ENCODE measurements around the gene KATNA1.

Gene KATNA1

GRCh38 chr6:149627672-149628071 is 20.8 kb downstream of the KATNA1 start:
- DNase-seq (ENCODE audit: low read depth, low spot score), result no peak
- no peak overlapping the region for H3K4me3 ChIP-seq (ENCODE audit: low read length)

GRCh38 chr6:149615805-149616204 is 32.7 kb downstream of the KATNA1 start:
- no peak for DNase-seq (ENCODE audit: low read depth, low spot score)
- no peak overlapping the region for H3K4me3 ChIP-seq (ENCODE audit: low read length)

DNA sequence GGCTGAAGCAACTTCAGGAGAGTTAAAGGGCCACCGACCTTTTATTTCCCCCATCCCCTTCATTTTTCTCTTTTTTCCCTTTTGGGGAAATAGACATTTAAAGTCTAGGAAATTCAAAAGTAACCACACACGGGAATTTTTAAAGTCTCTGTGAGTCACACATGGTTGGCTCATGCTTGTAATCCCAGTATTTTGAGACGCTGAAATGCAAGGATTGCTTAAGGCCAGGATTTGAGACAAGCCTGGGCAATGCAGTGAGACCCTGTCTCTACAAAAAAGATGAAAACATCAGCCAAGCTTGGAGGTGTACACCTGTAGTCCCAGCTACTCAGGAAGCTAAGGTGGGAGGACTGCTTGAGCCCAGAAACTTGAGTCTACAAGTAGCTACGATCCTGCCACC is 34.2 kb downstream of the KATNA1 start:
- no peak overlapping the region for H3K4me3 ChIP-seq (ENCODE audit: low read length)
- DNase-seq (ENCODE audit: low read depth, low spot score), result no peak

DNA sequence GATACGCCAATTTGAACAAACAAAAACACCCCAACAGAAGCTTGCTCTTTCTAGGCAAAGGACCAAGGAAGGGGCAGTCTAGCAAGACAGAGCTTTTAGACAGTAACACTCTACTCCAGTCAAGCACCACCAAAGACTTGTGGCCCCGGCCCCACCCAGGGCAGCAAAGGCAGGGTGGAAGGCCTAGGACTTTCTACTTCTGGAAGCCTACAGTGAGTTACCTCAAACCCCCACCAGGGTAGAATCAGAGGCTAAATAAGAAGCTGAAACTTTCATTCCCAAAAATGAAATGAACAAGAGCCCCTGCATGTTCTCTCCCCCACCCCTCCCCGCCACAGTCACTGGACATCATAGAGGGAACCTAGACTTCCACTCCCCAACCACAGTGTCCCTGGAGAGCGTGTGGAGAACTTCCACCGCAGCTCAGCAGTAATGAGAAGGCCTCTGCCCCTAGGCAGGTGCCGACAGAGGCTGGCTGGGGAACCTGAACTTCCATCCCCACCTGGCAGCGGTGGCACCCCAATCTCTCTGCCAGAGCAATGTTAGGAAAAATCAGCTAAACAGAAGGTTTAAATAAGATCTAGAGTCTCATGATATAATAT is 40.0 kb downstream of the KATNA1 start:
- H3K4me3 ChIP-seq (ENCODE audit: low read length), result no peak overlapping the region
- no peak for DNase-seq (ENCODE audit: low read depth, low spot score)

GRCh38 chr6:149600508-149600907 is 48.0 kb downstream of the KATNA1 start:
- DNase-seq (ENCODE audit: low read depth, low spot score), result no peak
- no peak overlapping the region for H3K4me3 ChIP-seq (ENCODE audit: low read length)

GRCh38 chr6:149593408-149593807 is 55.1 kb downstream of the KATNA1 start:
- no peak overlapping the region for H3K4me3 ChIP-seq (ENCODE audit: low read length)
- DNase-seq (ENCODE audit: low read depth, low spot score), result no peak

DNA sequence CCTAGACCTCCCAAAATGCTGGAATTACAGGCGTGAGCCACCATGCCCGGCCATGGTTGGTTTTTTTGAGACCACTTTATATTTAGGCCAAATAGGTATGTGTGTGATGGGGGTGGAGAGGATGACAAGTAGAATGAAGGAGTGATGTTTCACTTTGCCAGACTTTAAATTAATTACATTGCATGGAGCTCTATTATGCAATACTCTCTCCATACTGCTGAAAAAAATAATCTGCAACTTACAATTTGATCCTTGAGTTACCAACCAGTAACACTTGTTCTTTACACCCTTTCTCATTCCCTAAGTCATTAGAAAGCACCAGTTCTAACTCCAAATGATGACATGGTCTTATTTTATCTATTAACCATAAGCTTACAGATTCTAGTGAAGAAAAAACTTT is 55.5 kb downstream of the KATNA1 start:
- no peak overlapping the region for H3K4me3 ChIP-seq (ENCODE audit: low read length)
- no peak for DNase-seq (ENCODE audit: low read depth, low spot score)

GRCh38 chr6:149586149-149586548 is 62.4 kb downstream of the KATNA1 start:
- no peak for DNase-seq (ENCODE audit: low read depth, low spot score)

DNA sequence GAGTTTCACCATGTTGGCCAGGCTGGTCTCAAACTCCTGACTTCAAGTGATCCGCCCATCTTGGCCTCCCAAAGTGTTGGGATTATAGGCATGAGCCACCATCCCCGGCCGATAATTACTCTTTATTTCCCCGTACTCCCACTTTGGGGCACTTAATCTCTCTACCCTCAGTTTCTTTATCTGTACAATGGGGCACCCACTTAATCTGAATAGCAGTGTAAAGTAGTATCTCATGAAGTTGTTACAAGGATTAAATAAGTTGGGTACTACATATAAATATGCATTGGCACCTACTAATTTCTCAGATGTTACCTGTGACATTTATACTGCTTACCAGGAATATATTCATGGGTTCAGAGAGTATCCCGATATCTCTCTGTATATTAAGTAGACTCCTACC is 67.2 kb downstream of the KATNA1 start:
- H3K4me3 ChIP-seq (ENCODE audit: low read length), result no peak overlapping the region
- DNase-seq (ENCODE audit: low read depth, low spot score), result no peak

More at GRCh38 chr6:149586149-149586548, 62.4 kb downstream of the KATNA1 start:
- H3K4me3 ChIP-seq (ENCODE audit: low read length), result no peak overlapping the region

- no peak for DNase-seq (ENCODE audit: low read depth, low spot score)
- no peak overlapping the region for H3K4me3 ChIP-seq (ENCODE audit: low read length)
Observed at GRCh38 chr6:149580880-149581279, 67.6 kb downstream of the KATNA1 start.

GRCh38 chr6:149567945-149568585 is 80.4 kb downstream of the KATNA1 start:
- no peak overlapping the region for H3K4me3 ChIP-seq (ENCODE audit: low read length)

DNA sequence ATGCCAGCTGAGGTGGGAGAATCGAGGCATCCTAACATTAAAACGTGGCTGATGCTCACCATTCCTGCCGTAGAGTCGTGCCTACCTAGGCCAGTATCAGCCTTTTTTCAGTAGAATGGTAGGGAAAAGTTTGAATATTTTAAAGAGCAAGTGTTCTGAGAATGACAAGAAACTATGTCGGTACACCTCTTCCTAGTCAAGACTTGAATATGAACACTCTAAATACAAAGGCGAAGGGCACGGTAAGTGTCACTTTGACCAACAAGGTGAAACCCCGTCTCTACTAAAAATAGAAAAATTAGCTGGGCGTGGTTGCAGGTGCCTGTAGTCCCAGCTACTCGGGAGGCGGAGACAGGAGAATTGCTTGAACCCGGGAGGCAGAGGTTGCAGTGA is 81.3 kb downstream of the KATNA1 start:
- H3K4me3 ChIP-seq (ENCODE audit: low read length), result peak overlapping the region; percentile 88
- DNase-seq (ENCODE audit: low read depth, low spot score), result no peak

More at GRCh38 chr6:149567945-149568585, 80.4 kb downstream of the KATNA1 start:
- no peak for DNase-seq (ENCODE audit: low read depth, low spot score)

- no peak for DNase-seq (ENCODE audit: low read depth, low spot score)
- peak overlapping the region; percentile 88 for H3K4me3 ChIP-seq (ENCODE audit: low read length)
Observed at GRCh38 chr6:149566410-149567193, 81.9 kb downstream of the KATNA1 start.

- peak within 1 kb of the TSS; percentile 88 for H3K4me3 ChIP-seq (ENCODE audit: low read length)
- DNase-seq (ENCODE audit: low read depth, low spot score), result peak; percentile 90
Observed at GRCh38 chr6:149565527-149566409, 82.7 kb downstream of the KATNA1 start, which contains the start of gene GINM1. Gene GINM1 (plus strand): TSS chr6:149566375. CDS start chr6:149566415, 40 bp downstream.

DNA sequence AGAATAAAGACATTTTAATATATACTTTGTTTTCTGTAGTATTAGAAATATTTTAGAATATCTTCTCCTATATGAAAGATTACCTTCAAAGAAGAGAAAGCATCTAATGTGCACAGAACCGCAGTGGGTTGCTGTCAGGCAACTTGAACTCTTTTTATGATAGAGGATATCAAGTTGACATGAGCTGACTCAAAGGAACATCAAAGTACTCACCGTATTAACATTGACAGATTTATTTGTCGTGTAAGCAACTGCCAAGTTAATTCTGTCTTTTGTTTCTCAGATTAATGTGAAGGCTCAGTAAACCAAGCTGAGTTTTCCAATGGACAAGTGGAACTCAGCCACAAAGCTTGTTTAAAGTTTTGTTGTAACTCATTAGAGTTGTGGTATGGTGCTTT is 84.6 kb downstream of the KATNA1 start:
- DNase-seq (ENCODE audit: low read depth, low spot score), result no peak
- no peak overlapping the region for H3K4me3 ChIP-seq (ENCODE audit: low read length)

- no peak overlapping the region for H3K4me3 ChIP-seq (ENCODE audit: low read length)
- no peak for DNase-seq (ENCODE audit: low read depth, low spot score)
Observed at GRCh38 chr6:149563203-149563927, 85.1 kb downstream of the KATNA1 start.

- no peak overlapping the region for H3K4me3 ChIP-seq (ENCODE audit: low read length)
- DNase-seq (ENCODE audit: low read depth, low spot score), result no peak
Observed at GRCh38 chr6:149560736-149561135, 87.8 kb downstream of the KATNA1 start.

DNA sequence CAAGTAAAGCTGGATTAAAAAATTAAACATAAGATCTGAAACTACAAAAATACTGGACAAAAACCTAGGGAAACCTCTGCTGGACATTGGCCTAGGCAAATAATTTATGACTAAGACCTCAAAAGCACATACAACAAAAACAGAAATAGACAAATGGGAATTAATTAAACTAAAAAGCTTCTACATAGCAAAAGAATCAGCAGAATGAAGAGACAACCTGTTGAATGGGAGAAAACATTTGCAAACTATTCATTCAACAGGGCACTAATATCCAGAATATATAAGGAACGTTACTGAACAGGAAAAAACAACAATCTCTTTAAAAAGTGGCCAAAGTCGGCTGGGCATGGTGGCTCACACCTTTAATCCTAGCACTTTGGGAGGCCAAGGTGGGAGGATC is 89.1 kb downstream of the KATNA1 start:
- DNase-seq (ENCODE audit: low read depth, low spot score), result no peak
- no peak overlapping the region for H3K4me3 ChIP-seq (ENCODE audit: low read length)

- H3K4me3 ChIP-seq (ENCODE audit: low read length), result no peak overlapping the region
- no peak for DNase-seq (ENCODE audit: low read depth, low spot score)
Observed at GRCh38 chr6:149558029-149558428, 90.5 kb downstream of the KATNA1 start.

All from Jurkat, Clone E6-1 (cell line).